ENCODE results near the gene TMOD1. TPM values are rescaled to one million over a fixed set of nuclear protein-coding genes. Genes with fewer than 3 reads are reported as not detected.

Gene TMOD1
- total RNA-seq, 1 donor from 2014 or later, result 1.9 TPM

GRCh38 chr9:97468658-97469448, 32.6 kb upstream of the TMOD1 start:
- H3K4me3 Mint-ChIP-seq, result no peak overlapping the region
- intact Hi-C loops (cut with micrococcal nuclease), result loop anchor here (1.0 kb wide), 2 partner anchors 129 to 146 kb away; no protein-coding TSS in a partner anchor
- no peak for DNase-seq
- H3K27ac Mint-ChIP-seq, result no peak overlapping the region
- peaks cover 69% of the 10 kb centered on the region for H3K36me3 Mint-ChIP-seq (ENCODE audit: low read depth)
- no peaks in the 10 kb centered on the region for H3K27me3 Mint-ChIP-seq
- H3K4me1 Mint-ChIP-seq, result no peaks in the 10 kb centered on the region
- no peaks in the 10 kb centered on the region for H3K9me3 Mint-ChIP-seq
- TF ChIP-seq CTCF (IDR thresholded peaks at IDR 0.05), result no peak
- ChIA-PET POLR2A (interaction anchor here (0.6 kb wide), 1 partner anchor 565 kb away, joined by 3 read pairs; no protein-coding TSS in a partner anchor), CTCF (interaction anchor here (1.1 to 5.1 kb wide), 6 partner anchors 9 to 164 kb away, joined by 3 to 71 read pairs (median 5); partner anchors contain the start of genes NCBP1 and TSTD2)
- ATAC-seq (ENCODE audit: low read depth), result no peak

- no peak overlapping the region for H3K27ac Mint-ChIP-seq
- no peak for TF ChIP-seq CTCF (IDR thresholded peaks at IDR 0.05)
- H3K9me3 Mint-ChIP-seq, result no peaks in the 10 kb centered on the region
- no peak overlapping the region for H3K4me3 Mint-ChIP-seq
- ATAC-seq (ENCODE audit: low read depth) (no peak), DNase-seq (no peak)
- intact Hi-C loops (cut with micrococcal nuclease), result no loop called here
- CTCF ChIA-PET, result interaction anchor here (0.9 to 5.1 kb wide), 4 partner anchors 127 to 163 kb away, joined by 3 to 71 read pairs (median 12); partner anchors contain the start of genes NCBP1 and TSTD2
- H3K4me1 Mint-ChIP-seq, result no peaks in the 10 kb centered on the region
- peaks cover 74% of the 10 kb centered on the region for H3K36me3 Mint-ChIP-seq (ENCODE audit: low read depth)
- POLR2A ChIA-PET, result no interaction called here
- no peaks in the 10 kb centered on the region for H3K27me3 Mint-ChIP-seq
Observed at GRCh38 chr9:97470076-97470475, 31.4 kb upstream of the TMOD1 start.

GRCh38 chr9:97473717-97474116, 27.7 kb upstream of the TMOD1 start:
- H3K9me3 Mint-ChIP-seq, result no peaks in the 10 kb centered on the region

GRCh38 chr9:97474372-97474925, 27.0 kb upstream of the TMOD1 start:
- no peaks in the 10 kb centered on the region for H3K4me1 Mint-ChIP-seq
- ChIA-PET POLR2A (no interaction called here), CTCF (no interaction called here)
- no peak for TF ChIP-seq CTCF (IDR thresholded peaks at IDR 0.05)
- intact Hi-C loops (cut with micrococcal nuclease), result no loop called here
- no peaks in the 10 kb centered on the region for H3K9me3 Mint-ChIP-seq
- no peak for DNase-seq
- no peak overlapping the region for H3K4me3 Mint-ChIP-seq
- no peaks in the 10 kb centered on the region for H3K27me3 Mint-ChIP-seq
- no peak for ATAC-seq (ENCODE audit: low read depth)
- H3K36me3 Mint-ChIP-seq (ENCODE audit: low read depth), result peaks cover 63% of the 10 kb centered on the region
- no peak overlapping the region for H3K27ac Mint-ChIP-seq

More at GRCh38 chr9:97473717-97474116, 27.7 kb upstream of the TMOD1 start:
- DNase-seq (no peak), ATAC-seq (ENCODE audit: low read depth) (no peak)
- no peak for TF ChIP-seq CTCF (IDR thresholded peaks at IDR 0.05)
- POLR2A ChIA-PET, result no interaction called here
- H3K27ac Mint-ChIP-seq, result no peak overlapping the region
- CTCF ChIA-PET, result no interaction called here
- no peak overlapping the region for H3K4me3 Mint-ChIP-seq
- peaks cover 59% of the 10 kb centered on the region for H3K36me3 Mint-ChIP-seq (ENCODE audit: low read depth)
- H3K4me1 Mint-ChIP-seq, result no peaks in the 10 kb centered on the region
- H3K27me3 Mint-ChIP-seq, result no peaks in the 10 kb centered on the region
- intact Hi-C loops (cut with micrococcal nuclease), result no loop called here

GRCh38 chr9:97475059-97475458, 26.4 kb upstream of the TMOD1 start:
- no peak overlapping the region for H3K27ac Mint-ChIP-seq
- CTCF ChIA-PET, result no interaction called here

More at GRCh38 chr9:97475059-97475458, 26.4 kb upstream of the TMOD1 start:
- Mint-ChIP-seq H3K9me3 (no peaks in the 10 kb centered on the region), H3K27me3 (no peaks in the 10 kb centered on the region), H3K4me1 (no peaks in the 10 kb centered on the region), H3K4me3 (no peak overlapping the region), H3K36me3 (ENCODE audit: low read depth) (peaks cover 69% of the 10 kb centered on the region)
- no peak for ATAC-seq (ENCODE audit: low read depth)
- intact Hi-C loops (cut with micrococcal nuclease), result no loop called here
- POLR2A ChIA-PET, result no interaction called here
- TF ChIP-seq CTCF (IDR thresholded peaks at IDR 0.05), result no peak
- DNase-seq, result no peak
